Non-pigmented ciliary epithelial cell (primary cell): ENCODE results near the gene TMEM14C.

Source experiments
- DNase-seq: peaks from one replicate; pipeline ENCODE4 v3.0.0-alpha.2; 2010; ENCODE audit warnings: low read depth

The TMEM14C gene

GRCh38 chr6:10722820-10723566, at the start of gene TMEM14C:
TMEM14C (plus strand) TSS chr6:10723070; CDS start chr6:10724614, 1,544 bp downstream.
- peak; percentile 89 for DNase-seq

DNA sequence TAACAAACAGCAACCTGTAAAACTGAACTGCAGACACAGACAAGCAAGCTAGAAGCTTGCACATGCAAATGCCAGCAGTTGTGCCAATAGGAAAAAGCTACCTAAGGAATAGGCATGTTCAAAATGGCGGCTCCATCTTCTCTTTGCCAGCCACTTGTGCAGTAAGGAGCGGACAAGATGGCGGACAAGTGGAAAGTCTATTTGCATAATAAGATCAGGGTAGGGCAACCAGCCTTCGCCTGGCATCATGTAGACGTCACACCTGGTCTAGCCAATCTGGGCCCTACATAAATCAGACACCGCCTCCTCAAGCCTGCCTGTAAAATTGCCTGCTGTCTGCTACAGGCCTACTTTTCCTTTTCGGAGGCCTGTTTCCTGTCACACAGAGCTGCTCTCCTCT, 46.5 kb upstream of the TMEM14C start:
- no peak for DNase-seq

GRCh38 chr6:10678456-10678855, 44.4 kb upstream of the TMEM14C start:
- DNase-seq: no peak

DNA sequence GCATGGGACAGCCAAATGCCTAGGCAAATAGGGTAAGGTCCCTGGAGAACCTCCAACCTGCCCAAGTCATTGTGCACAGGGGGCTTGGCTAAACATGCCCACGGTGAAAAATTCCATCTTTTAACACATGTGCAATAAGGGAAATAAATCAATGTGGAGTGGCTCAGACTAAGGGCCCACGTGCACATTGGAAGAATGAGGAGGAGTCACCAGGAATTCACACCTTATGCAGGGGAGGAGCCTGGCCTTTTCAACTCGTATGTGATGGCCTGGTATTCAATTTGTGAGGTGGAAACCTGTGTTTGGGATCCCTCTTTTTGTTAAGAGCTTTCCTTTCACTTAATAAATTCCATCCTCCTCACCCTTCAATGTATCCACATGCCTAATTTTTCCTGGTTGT, 41.1 kb upstream of the TMEM14C start:
- no peak for DNase-seq

- no peak for DNase-seq
Measured at GRCh38 chr6:10682355-10682988, 40.4 kb upstream of the TMEM14C start.

- DNase-seq: no peak
Measured at GRCh38 chr6:10684618-10685017, 38.3 kb upstream of the TMEM14C start.

DNA sequence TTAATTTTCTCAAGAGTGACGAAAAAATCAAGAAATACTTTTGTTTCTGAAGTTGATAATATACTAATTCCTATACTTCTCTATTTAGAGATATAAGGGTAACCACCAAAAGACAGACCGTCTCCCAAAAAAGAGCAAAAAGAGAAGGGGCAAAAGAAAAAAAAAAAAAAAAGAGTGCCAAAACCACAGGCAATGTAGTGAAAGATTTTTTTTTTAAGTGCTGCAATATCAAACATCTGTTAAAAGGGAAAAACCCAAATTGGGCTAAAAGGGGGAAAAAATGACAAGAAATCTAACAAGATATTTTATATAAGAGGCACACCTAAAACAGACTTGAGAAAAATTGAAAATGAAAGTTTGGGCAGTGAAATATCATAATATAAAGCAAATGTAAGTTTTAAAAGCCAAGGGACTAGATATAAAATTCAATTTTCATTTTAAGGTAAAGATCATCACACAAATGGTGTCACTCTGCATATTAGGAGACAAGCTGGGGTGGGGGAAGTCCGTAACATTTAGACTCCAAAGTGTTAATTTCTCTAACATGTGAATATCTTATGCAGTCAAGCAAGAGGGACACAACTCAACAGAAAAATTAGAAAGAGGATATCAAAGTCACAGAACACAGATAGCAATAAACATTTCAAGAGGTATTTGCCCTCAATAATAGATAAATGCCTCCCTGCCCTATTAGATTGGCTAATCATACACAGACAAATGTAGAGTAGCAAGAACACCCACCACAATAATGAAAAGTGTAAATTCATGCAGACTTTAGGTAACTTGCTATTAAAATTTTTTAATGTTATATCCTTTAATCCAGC, 37.6 kb upstream of the TMEM14C start:
- no peak for DNase-seq

DNA sequence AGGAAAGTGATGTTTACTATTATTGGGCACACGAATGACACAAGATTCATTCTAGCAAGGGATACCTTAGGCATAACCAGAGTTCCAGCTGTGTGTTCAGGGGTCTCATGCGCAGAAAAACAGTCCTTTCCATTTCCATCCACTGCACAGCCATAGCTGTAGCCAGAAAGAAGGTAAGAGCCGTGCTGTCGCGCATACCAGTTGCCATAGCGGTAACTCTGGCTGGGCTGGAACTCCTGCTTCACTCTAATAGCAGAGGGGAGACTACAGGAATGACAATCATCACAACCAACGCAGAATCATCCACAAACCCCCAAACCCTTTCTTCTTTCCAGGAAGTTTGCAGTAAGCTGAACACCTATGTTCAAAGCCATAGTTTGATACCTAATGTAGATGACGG, 36.0 kb upstream of the TMEM14C start:
- no peak for DNase-seq

GRCh38 chr6:10687582-10687981, 35.3 kb upstream of the TMEM14C start:
- no peak for DNase-seq

DNA sequence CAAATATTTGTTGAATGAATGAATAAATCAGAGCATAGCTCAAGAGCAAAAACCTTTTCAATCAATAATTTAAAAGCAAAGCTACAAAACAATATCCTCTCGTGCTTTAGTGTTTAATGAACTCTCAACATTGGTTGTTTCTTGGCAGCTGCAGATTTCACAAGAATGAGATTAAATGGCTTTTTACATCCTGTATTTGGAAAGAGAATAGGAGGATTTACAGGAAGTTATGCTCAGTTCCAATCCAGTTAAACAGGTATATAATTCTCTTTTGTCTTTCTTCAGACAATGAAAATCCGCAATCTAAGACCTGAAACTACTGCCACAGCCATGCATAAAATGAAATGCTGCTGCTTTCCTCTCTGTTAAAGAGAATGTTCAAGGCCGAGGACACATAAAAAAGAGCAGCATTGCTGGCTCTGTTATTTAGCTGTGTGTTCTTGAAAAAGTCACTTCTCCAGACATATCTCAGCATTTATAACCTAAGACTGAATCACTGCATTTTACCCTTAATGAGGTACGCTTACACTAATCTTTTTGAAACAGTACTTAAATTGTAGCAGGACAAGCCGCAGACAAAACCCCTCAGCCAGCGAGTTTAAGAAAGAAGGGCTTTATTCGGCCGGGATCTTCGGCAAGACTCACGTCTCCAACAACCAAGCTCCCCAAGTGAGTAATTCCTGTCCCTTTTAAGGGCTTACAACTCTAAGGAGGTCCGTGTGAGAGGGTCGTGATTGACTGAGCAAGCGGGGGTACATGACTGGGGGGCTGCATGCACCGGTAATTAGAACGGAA, 32.0 kb upstream of the TMEM14C start:
- DNase-seq: no peak

GRCh38 chr6:10692965-10693538, 29.8 kb upstream of the TMEM14C start:
- no peak for DNase-seq

GRCh38 chr6:10694302-10695085, 28.4 kb upstream of the TMEM14C start, which contains the start of the genes C6orf52 and PAK1IP1:
C6orf52 (minus strand) TSS chr6:10694616; CDS start chr6:10687550, 7,066 bp downstream.
PAK1IP1 (plus strand) TSS chr6:10694972; CDS start chr6:10694986, 14 bp downstream.
- peak; percentile 55 for DNase-seq

DNA sequence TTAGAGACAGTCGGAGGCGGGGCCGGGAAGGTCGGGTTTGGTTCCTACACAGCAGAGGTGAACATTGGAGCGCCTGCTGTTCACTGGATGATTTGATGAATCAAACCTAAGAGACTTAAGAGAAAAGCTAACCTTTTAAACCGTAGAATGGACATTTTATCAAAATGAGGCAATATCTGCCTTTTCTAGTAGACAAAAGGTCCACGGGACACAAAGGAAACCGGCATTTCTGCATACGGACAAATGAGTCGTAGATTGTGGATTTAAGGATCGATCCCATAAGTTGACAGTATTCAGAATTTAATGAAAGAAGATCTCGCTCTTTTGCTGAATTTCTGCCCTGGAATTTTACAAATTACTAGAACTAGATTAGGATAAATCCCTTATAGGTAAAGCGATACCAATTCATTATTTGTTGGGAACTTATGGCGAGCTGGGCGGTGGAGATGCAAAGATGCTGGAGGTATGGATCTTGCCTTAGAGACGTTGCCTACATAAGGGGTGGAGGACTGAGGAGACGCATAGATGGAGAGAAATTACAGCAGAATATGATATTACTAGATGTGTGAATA, 27.7 kb upstream of the TMEM14C start:
- DNase-seq: no peak

GRCh38 chr6:10696655-10697054, 26.2 kb upstream of the TMEM14C start:
- DNase-seq: no peak

- no peak for DNase-seq
Measured at GRCh38 chr6:10713962-10714361, 8.9 kb upstream of the TMEM14C start.

- DNase-seq: no peak
Measured at GRCh38 chr6:10719296-10719963, 3.4 kb upstream of the TMEM14C start.

DNA sequence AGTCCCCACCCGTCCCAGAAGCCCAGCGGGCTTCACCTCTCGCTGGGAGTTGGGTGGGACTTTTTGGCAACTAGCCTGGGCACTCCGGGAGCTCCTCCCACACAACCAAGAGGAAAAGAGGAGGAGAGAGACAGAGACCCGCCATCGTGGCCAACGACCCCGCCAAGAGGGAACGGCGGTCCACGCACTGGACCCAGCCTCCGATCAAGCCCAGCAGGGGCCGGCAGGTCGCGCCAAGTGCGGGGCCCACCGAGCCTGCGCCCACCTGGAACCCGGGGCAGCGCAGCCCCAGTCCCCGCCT, 3.0 kb upstream of the TMEM14C start:
- no peak for DNase-seq

DNA sequence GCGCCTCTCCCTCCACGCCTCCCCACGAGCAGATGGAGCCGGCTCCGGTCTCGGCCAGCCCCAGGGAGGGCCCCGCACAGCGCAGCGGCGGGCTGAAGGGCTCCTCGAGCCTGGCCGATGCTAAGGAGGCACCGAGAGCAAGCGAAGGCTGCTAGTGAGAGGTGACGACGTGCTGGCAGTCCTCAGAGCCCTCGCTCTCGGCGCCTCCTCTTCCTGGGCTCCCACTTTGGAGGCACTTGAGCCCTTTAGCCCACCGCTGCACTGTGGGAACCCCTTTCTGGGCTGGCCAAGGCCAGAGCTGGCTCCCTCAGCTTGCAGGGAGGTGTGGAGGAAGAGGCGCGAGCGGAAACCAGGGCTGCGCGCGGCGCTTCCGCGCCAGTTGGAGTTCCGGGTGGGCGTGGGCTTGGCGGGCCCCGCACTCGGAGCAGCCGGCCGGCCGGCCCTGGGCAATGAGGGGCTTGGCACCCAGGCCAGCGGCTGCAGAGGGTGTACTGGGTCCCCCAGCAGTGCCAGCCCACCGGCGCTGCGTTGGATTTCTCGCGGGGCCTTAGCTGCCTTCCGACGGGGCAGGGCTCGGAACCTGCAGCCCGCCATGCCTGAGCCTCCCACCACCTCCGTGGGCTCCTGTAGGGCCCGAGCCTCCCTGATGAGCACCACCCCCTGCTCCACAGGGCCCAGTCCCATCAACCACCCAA, 2.5 kb upstream of the TMEM14C start:
- no peak for DNase-seq
